ENCODE results near the gene SPEN. TPM values are rescaled to one million over a fixed set of nuclear protein-coding genes. Genes with fewer than 3 reads are reported as not detected.
A peak's percentile ranks its signal among the peaks of the same experiment; 100 is the strongest.

SPEN gene
- total and polyA plus RNA-seq, 9 of the 15 experiments (the other 6 are each of a cell fraction or from before 2014, with no cell fraction given), result 5.7 to 87.5 (median 27.2) TPM

DNA sequence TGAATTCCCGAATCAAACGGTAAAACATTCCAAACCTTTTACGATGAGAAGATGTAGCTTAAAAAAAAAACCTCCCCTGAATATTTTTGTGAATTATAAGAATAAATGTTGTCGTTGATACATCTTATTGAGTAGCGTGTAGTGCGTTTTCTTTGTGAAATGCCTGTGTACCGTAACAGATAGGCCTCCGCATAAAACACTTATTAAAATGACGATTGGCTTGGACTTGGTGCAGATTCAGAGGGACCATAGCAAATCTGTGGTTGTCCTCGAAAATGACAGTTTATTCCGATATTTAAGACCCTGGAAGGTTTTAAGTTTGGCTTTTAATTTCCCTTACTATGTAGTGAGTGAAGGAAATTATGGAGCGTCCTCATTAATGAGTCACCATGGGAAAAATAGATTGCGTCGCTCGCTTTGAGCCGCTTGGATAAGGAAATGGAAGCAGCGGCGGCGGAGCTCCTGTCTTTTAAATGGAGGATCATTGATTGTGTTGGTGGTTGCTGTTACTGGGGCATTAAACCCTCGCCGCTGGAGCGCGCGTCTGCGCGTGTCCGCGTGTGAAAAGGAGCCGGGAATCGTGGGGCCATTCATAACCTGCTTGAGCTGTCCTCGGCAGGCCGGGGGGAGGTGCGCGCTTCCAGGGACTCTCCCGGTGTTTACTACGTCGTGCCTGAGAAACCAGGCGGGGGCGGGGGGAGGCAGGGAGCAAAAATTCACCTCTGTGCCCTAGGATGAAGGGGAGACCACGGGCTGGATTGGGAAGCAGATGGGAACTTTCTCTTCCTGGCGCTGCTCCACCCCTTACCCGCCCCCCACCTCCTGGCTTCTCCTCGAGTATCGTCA, 1.6 kb downstream of the SPEN start (continued):
- TF ChIP-seq SP1 (CRISPR knock-in tag; IDR thresholded peaks at IDR 0.05), result no peak
- TF ChIP-seq FOXA3 (CRISPR knock-in tag; conservative IDR thresholded peaks at IDR 0.05 in 1 of 2, IDR thresholded peaks at IDR 0.05 in 1 of 2), result no peak
- TF ChIP-seq ZSCAN32 (CRISPR knock-in tag; IDR thresholded peaks at IDR 0.05), result no peak
- TF ChIP-seq ZNF311 (CRISPR knock-in tag; IDR thresholded peaks at IDR 0.05), result no peak
- TF ChIP-seq ZBED1 (IDR thresholded peaks at IDR 0.05), result no peak; the same call in 1 of the 2 replicates
- no peak for TF ChIP-seq ZNF717 (CRISPR knock-in tag; IDR thresholded peaks at IDR 0.05)
- TF ChIP-seq SMARCB1 (IDR thresholded peaks at IDR 0.05; ENCODE audit: insufficient read length, low read depth), result no peak
- TF ChIP-seq, protein P1, sequence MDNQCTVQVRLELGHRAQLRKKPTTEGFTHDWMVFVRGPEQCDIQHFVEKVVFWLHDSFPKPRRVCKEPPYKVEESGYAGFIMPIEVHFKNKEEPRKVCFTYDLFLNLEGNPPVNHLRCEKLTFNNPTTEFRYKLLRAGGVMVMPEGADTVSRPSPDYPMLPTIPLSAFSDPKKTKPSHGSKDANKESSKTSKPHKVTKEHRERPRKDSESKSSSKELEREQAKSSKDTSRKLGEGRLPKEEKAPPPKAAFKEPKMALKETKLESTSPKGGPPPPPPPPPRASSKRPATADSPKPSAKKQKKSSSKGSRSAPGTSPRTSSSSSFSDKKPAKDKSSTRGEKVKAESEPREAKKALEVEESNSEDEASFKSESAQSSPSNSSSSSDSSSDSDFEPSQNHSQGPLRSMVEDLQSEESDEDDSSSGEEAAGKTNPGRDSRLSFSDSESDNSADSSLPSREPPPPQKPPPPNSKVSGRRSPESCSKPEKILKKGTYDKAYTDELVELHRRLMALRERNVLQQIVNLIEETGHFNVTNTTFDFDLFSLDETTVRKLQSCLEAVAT (IDR thresholded peaks at IDR 0.05), result peak in 1 of 2 experiments; percentile 75; a peak in 2 of 4 replicates
- TF ChIP-seq POLR2B (IDR thresholded peaks at IDR 0.05; ENCODE audit: low read depth, partially characterized antibody), result peak; percentile 48
- TF ChIP-seq, protein P2, sequence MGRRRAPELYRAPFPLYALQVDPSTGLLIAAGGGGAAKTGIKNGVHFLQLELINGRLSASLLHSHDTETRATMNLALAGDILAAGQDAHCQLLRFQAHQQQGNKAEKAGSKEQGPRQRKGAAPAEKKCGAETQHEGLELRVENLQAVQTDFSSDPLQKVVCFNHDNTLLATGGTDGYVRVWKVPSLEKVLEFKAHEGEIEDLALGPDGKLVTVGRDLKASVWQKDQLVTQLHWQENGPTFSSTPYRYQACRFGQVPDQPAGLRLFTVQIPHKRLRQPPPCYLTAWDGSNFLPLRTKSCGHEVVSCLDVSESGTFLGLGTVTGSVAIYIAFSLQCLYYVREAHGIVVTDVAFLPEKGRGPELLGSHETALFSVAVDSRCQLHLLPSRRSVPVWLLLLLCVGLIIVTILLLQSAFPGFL (CRISPR knock-in tag; IDR thresholded peaks at IDR 0.05), result no peak
- TF ChIP-seq EP400 (IDR thresholded peaks at IDR 0.05), result no peak
- TF ChIP-seq, protein P3, sequence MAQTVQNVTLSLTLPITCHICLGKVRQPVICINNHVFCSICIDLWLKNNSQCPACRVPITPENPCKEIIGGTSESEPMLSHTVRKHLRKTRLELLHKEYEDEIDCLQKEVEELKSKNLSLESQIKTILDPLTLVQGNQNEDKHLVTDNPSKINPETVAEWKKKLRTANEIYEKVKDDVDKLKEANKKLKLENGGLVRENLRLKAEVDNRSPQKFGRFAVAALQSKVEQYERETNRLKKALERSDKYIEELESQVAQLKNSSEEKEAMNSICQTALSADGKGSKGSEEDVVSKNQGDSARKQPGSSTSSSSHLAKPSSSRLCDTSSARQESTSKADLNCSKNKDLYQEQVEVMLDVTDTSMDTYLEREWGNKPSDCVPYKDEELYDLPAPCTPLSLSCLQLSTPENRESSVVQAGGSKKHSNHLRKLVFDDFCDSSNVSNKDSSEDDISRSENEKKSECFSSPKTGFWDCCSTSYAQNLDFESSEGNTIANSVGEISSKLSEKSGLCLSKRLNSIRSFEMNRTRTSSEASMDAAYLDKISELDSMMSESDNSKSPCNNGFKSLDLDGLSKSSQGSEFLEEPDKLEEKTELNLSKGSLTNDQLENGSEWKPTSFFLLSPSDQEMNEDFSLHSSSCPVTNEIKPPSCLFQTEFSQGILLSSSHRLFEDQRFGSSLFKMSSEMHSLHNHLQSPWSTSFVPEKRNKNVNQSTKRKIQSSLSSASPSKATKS (CRISPR knock-in tag; IDR thresholded peaks at IDR 0.05), result no peak
- TF ChIP-seq, protein P4, sequence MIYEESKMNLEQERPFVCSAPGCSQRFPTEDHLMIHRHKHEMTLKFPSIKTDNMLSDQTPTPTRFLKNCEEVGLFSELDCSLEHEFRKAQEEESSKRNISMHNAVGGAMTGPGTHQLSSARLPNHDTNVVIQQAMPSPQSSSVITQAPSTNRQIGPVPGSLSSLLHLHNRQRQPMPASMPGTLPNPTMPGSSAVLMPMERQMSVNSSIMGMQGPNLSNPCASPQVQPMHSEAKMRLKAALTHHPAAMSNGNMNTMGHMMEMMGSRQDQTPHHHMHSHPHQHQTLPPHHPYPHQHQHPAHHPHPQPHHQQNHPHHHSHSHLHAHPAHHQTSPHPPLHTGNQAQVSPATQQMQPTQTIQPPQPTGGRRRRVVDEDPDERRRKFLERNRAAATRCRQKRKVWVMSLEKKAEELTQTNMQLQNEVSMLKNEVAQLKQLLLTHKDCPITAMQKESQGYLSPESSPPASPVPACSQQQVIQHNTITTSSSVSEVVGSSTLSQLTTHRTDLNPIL (CRISPR knock-in tag; IDR thresholded peaks at IDR 0.05), result no peak
- TF ChIP-seq KDM5B (IDR thresholded peaks at IDR 0.05; ENCODE audit: insufficient replicate concordance, low read depth, low read length), result peak; percentile 79
- TF ChIP-seq GTF2E2 (tag; IDR thresholded peaks at IDR 0.05), result no peak
- TF ChIP-seq, protein P5, sequence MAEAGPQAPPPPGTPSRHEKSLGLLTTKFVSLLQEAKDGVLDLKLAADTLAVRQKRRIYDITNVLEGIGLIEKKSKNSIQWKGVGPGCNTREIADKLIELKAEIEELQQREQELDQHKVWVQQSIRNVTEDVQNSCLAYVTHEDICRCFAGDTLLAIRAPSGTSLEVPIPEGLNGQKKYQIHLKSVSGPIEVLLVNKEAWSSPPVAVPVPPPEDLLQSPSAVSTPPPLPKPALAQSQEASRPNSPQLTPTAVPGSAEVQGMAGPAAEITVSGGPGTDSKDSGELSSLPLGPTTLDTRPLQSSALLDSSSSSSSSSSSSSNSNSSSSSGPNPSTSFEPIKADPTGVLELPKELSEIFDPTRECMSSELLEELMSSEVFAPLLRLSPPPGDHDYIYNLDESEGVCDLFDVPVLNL (CRISPR knock-in tag; IDR thresholded peaks at IDR 0.05; ENCODE audit: low read depth), result no peak
- TF ChIP-seq NCOA1 (IDR thresholded peaks at IDR 0.05; ENCODE audit: low read depth), result no peak
- TF ChIP-seq ZNF584 (CRISPR knock-in tag; IDR thresholded peaks at IDR 0.05; ENCODE audit: low read depth), result no peak
- TF ChIP-seq ZC3H4 (CRISPR knock-in tag; IDR thresholded peaks at IDR 0.05; ENCODE audit: borderline replicate concordance), result 0 out of 2 replicates have a peak, but pooled peaks have one; percentile 60
- TF ChIP-seq HLTF (IDR thresholded peaks at IDR 0.05), result no peak
- TF ChIP-seq SRSF1 (IDR thresholded peaks at IDR 0.05; ENCODE audit: low read depth, low read length), result no peak

All from K562 (cell line).